ENCODE measurements around the gene LTO1. TPM values are rescaled to one million over a fixed set of nuclear protein-coding genes. Genes with fewer than 3 reads are reported as not detected.
A peak's percentile ranks its signal among the peaks of the same experiment; 100 is the strongest.

LTO1 gene
- total RNA-seq, 1 experiment from 2014 or later = 25.3 TPM

- Histone ChIP-seq H4K5ac (ENCODE audit: insufficient read length, low read depth, low read length) (no peak overlapping the region), H2BK12ac (ENCODE audit: insufficient read length, low read depth, low read length) (no peak overlapping the region), H3K14ac (ENCODE audit: insufficient read depth, low read length) (no peak overlapping the region; the same call in 1 of the 2 replicates), H2AK5ac (ENCODE audit: insufficient read length, low read length) (no peak overlapping the region), H2BK5ac (ENCODE audit: insufficient read length, low read length) (no peak overlapping the region), H3K23me2 (ENCODE audit: insufficient read length, low read depth, low read length, poor library complexity, severe bottlenecking) (no peaks in the 10 kb centered on the region), H2BK120ac (ENCODE audit: low read depth, low read length, poor library complexity, severe bottlenecking) (no peak overlapping the region), H3K4ac (ENCODE audit: low read depth, low read length) (no peak overlapping the region), H3K4me1 (ENCODE audit: insufficient read depth, low read length) (no peaks in the 10 kb centered on the region), H3K9me3 (ENCODE audit: control insufficient read depth, low read depth, low read length) (no peaks in the 10 kb centered on the region), H3K9ac (ENCODE audit: extremely low read depth, insufficient read length, low read length) (no peak overlapping the region), H3K56ac (ENCODE audit: insufficient read length, low read depth, low read length) (no peak overlapping the region), H4K91ac (ENCODE audit: insufficient read length, low read depth, low read length) (no peak overlapping the region), H4K20me1 (ENCODE audit: control insufficient read depth, insufficient read depth, insufficient read length) (no peaks in the 10 kb centered on the region), H3K18ac (ENCODE audit: insufficient read length, low read depth, low read length) (no peak overlapping the region), H3T11ph (ENCODE audit: low read length) (no peak overlapping the region), H3K27ac (ENCODE audit: insufficient read length, low read depth, low read length) (no peak overlapping the region), H3K79me1 (ENCODE audit: insufficient read depth, low read depth, low read length, poor library complexity, severe bottlenecking) (no peaks in the 10 kb centered on the region), H2BK20ac (ENCODE audit: low read depth, low read length, poor library complexity, severe bottlenecking) (no peak overlapping the region), H2AFZ (ENCODE audit: low read length) (no peak overlapping the region), H3K27me3 (ENCODE audit: insufficient read depth, low read length) (no peaks in the 10 kb centered on the region), H3K79me2 (ENCODE audit: insufficient read depth, low read length) (no peaks in the 10 kb centered on the region), H3K23ac (ENCODE audit: insufficient read length, low read depth, low read length) (no peak overlapping the region), H3K4me2 (ENCODE audit: insufficient read depth, insufficient read length, low read length) (no peak overlapping the region), H4K8ac (replicated peaks; ENCODE audit: insufficient read length, low read depth, low read length) (no peak overlapping the region), H2BK15ac (ENCODE audit: low read depth, low read length) (no peak overlapping the region)
- DNase-seq = peak; percentile 32
- Mint-ChIP-seq H3K27me3 (ENCODE audit: low read depth) (no peaks in the 10 kb centered on the region), H3K36me3 (ENCODE audit: insufficient read depth in 1 of 3, low read depth in 3 of 3) (peaks cover 5 to 51% (median 48%) of the 10 kb centered on the region in 3 experiments; a peak in 6 of 7 replicates), H3K4me3 (no peak overlapping the region), H3K27ac (peak overlapping the region in 1 of 3 experiments; percentile 89; a peak in 1 of 7 replicates), H3K9me3 (no peaks in the 10 kb centered on the region), H3K4me1 (peaks cover 29 to 30% of the 10 kb centered on the region in 2 experiments)
- no peak for TF ChIP-seq CTCF (conservative IDR thresholded peaks at IDR 0.05)
- WGBS (ENCODE audit: extremely low coverage, insufficient read length, low lambda C conversion rate) = no CpG with 5 or more reads among the region's 38 CpGs
Observed at GRCh38 chr11:69654001-69654659, 21.0 kb downstream of the LTO1 start.
